Ascending aorta (tissue), 2 donors: ENCODE results near the gene VPS26C. TPM values are rescaled to one million over a fixed set of nuclear protein-coding genes. Genes with fewer than 3 reads are reported as not detected.

ENCODE experiments used
- DNase-seq, 2 donors: peaks; one replicate each; pipeline ENCODE4 v3.0.0-alpha.2; 2019; ENCODE audit warnings: low spot score in 2 of 2
- H3K27ac ChIP-seq, 2 donors: fragments of 200-600 bp; sonication (generic); one replicate each; pipeline ENCODE4 v1.5.1; 2016 to 2017; ENCODE audit warnings: mild to moderate bottlenecking in 1 of 2
- H3K27me3 ChIP-seq: fragments of 200-600 bp; sonication (generic); one replicate; pipeline ENCODE4 v1.5.1; 2017
- H3K36me3 ChIP-seq, 2 donors: fragments of 200-600 bp; sonication (generic); one replicate each; pipeline ENCODE4 v1.5.1; 2016
- H3K4me1 ChIP-seq, 2 donors: fragments of 200-600 bp; sonication (generic); one replicate each; pipeline ENCODE4 v1.5.1; 2016 to 2017; ENCODE audit warnings: mild to moderate bottlenecking in 1 of 2
- H3K4me3 ChIP-seq, 2 donors: fragments of 200-600 bp; sonication (generic); one replicate each; pipeline ENCODE4 v1.5.1; 2016 to 2017; ENCODE audit warnings: mild to moderate bottlenecking in 1 of 2
- H3K9me3 ChIP-seq, 2 donors: fragments of 200-600 bp; sonication (generic); one replicate each; pipeline ENCODE4 v1.5.1; 2016
- CTCF ChIP-seq, 3 experiments: fragments of 200-600 bp in 2 of 3; fragments of 450-650 bp in 1 of 3; sonication (generic) in 2 of 3; IDR thresholded peaks; one replicate each; pipeline ENCODE4 v1.5.1; 2016 to 2019; ENCODE audit warnings: antibody characterized with exemption in 3 of 3, mild to moderate bottlenecking in 1 of 3, moderate library complexity in 1 of 3
- intact Hi-C: fragments of 100-400 bp; cut with DNase I; formaldehyde crosslinking; loops from one replicate; pipeline ENCODE4 v1.15.1; 2023
- total RNA-seq: library from RNA; depleted of rRNA; stranded (reverse); fragments of >200 nt; gene quantifications from one replicate; pipeline ENCODE4 v1.1.0, GENCODE V29; 2016

VPS26C gene
- total RNA-seq, 1 donor from 2014 or later = 137 TPM

DNA sequence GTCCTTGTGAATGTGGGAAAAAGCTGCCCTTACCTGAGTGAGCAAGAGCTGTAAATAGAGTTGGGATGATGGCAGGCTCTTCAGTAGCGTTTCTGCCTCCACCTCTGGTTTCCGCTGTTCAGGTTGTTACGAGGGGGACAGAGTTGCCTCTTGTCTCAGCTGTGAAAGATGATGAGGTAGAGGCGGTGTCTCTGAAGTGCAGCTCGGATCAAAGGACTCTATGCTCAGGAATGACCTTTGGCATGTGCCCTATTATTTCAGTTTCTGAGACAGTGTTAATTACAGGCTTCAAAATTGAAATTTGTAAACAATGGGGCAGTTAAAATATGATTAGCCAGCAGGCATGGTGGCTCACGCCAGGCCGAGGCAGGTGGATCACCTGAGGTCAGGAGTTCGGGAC is 70.3 kb downstream of the VPS26C start:
- no peaks in the 10 kb centered on the region for H3K9me3 ChIP-seq
- no peaks in the 10 kb centered on the region for H3K27me3 ChIP-seq
- H3K4me3 ChIP-seq = no peak overlapping the region
- TF ChIP-seq CTCF (IDR thresholded peaks at IDR 0.05) = no peak
- H3K36me3 ChIP-seq = peaks cover 35 to 73% of the 10 kb centered on the region in 2 donors
- no peak for DNase-seq
- intact Hi-C loops = no loop called here
- no peaks in the 10 kb centered on the region for H3K4me1 ChIP-seq
- no peak overlapping the region for H3K27ac ChIP-seq

- Histone ChIP-seq H3K27me3 (no peaks in the 10 kb centered on the region), H3K9me3 (no peaks in the 10 kb centered on the region), H3K27ac (no peak overlapping the region), H3K36me3 (peaks cover 32 to 70% of the 10 kb centered on the region in 2 donors), H3K4me1 (no peaks in the 10 kb centered on the region), H3K4me3 (no peak overlapping the region)
- no peak for DNase-seq
- no peak for TF ChIP-seq CTCF (IDR thresholded peaks at IDR 0.05)
- intact Hi-C loops = no loop called here
These were observed 71.5 kb downstream of the VPS26C start for GRCh38 chr21:37195610-37196009.

- Histone ChIP-seq H3K36me3 (peaks cover 33 to 67% of the 10 kb centered on the region in 2 donors), H3K27ac (no peak overlapping the region), H3K9me3 (no peaks in the 10 kb centered on the region), H3K4me3 (no peak overlapping the region), H3K27me3 (no peaks in the 10 kb centered on the region), H3K4me1 (no peaks in the 10 kb centered on the region)
- DNase-seq = no peak
- TF ChIP-seq CTCF (IDR thresholded peaks at IDR 0.05) = no peak
- intact Hi-C loops = no loop called here
These were observed 72.1 kb downstream of the VPS26C start for GRCh38 chr21:37195059-37195458.

- Histone ChIP-seq H3K36me3 (peaks cover 37 to 67% of the 10 kb centered on the region in 2 donors), H3K4me3 (no peak overlapping the region), H3K27ac (no peak overlapping the region), H3K4me1 (no peaks in the 10 kb centered on the region), H3K27me3 (no peaks in the 10 kb centered on the region), H3K9me3 (no peaks in the 10 kb centered on the region)
- no peak for DNase-seq
- intact Hi-C loops = no loop called here
- TF ChIP-seq CTCF (IDR thresholded peaks at IDR 0.05) = no peak
These were observed 73.5 kb downstream of the VPS26C start for GRCh38 chr21:37193676-37194075.

GRCh38 chr21:37193006-37193405 is 74.1 kb downstream of the VPS26C start:
- Histone ChIP-seq H3K36me3 (peaks cover 33 to 67% of the 10 kb centered on the region in 2 donors), H3K4me1 (no peaks in the 10 kb centered on the region), H3K4me3 (no peak overlapping the region), H3K27me3 (no peaks in the 10 kb centered on the region), H3K27ac (no peak overlapping the region), H3K9me3 (no peaks in the 10 kb centered on the region)
- intact Hi-C loops = no loop called here
- no peak for TF ChIP-seq CTCF (IDR thresholded peaks at IDR 0.05)
- DNase-seq = no peak

DNA sequence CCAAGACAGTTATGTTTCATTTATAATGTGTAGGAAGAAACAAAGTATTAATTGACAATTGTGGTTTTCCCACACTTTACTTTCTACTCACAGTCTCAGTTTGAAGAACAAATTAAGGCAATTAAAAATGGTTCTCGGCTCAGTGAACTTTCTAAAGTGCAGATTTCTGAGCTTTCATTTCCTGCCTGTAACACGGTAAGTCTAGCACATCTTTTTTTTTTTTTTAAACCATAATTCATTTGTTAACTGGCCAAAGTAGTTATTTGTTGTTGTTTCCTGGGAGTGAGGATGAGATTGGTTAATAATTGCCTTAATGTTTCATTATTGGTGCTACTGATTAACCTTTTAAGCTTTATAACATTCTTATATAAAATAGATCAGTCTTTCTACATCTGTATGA is 75.1 kb downstream of the VPS26C start:
- DNase-seq = no peak
- Histone ChIP-seq H3K4me1 (no peaks in the 10 kb centered on the region), H3K36me3 (peaks cover 38 to 73% of the 10 kb centered on the region in 2 donors), H3K27me3 (no peaks in the 10 kb centered on the region), H3K9me3 (no peaks in the 10 kb centered on the region), H3K27ac (no peak overlapping the region), H3K4me3 (no peak overlapping the region)
- intact Hi-C loops = no loop called here
- no peak for TF ChIP-seq CTCF (IDR thresholded peaks at IDR 0.05)
